Measurements from ENCODE around the gene CNP. TPM values are rescaled to one million over a fixed set of nuclear protein-coding genes. Genes with fewer than 3 reads are reported as not detected.
A peak's percentile ranks its signal among the peaks of the same experiment; 100 is the strongest.

Gene CNP
- total and polyA plus RNA-seq, 2 of the 8 experiments (the other 6 are each of a cell fraction or from before 2014, with no cell fraction given), result 21.9 to 60.6 TPM

DNA sequence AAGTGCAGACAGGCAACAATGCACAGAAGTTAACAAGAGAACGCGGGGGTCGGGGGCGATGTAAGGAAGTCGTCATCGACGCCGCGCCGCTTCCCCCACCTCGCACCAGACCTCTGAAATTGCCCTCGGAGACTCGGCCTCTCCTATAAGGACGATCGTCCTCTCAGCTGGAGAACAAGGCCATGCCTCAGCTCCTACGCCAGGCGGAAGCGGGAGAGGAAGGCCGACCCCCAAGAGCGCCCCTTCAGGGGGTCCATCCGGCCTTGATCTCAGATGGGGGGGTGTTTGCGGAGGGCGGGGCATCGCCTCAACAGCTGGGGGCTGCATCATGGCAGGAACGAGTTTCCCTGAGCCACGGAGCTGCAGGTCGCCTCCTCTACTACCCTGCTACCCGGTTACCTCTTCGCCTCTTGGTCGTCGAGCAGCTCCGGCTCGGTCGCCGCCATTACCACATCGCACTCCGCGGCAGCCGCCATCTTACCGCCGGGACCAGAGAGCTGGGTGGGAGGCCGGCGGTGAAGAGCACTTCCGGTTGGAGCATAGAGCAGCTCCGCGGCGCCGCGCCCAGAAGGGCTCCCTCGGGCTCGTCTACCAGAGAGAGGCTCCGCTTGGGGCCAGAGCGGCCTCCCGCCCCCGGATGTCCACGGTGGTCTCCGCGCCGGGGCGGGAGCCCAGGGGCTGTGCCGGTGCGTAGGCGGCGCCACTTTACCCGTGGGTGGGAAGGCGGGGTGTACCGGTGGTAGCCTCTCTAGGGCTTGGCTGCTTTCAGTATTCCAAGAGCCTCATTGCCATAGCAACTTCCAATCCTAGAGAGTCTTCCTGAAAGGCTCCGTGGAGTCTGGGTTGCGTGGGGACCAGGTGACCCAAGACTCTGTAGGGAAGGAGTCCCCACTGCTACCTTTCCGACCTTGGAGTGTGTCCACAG lies 50.6 kb downstream of the CNP start, which contains the start of gene DNAJC7:
TSS of gene DNAJC7 (minus strand) at position 499 of the 925 bp plus-strand sequence. CDS start at position 476, 23 bp downstream.
- DNase-seq (ENCODE audit: low read depth in 1 of 2, low spot score in 2 of 2) (peak; percentile 78 to 88), FAIRE-seq (no peak)
- peak within 1 kb of the TSS; percentile 99 for H3K18ac ChIP-seq (ENCODE audit: extremely low read depth, low read length)
- peak within 1 kb of the TSS; percentile 100 for H4K91ac ChIP-seq (replicated peaks; ENCODE audit: insufficient read length, low read length)
- peaks cover 19% of the 10 kb centered on the region for H3K23me2 ChIP-seq (ENCODE audit: low read depth, low read length)
- ChIA-PET CTCF (ENCODE audit: partially characterized antibody) (interaction anchor here (0.8 to 38.8 kb wide), 14 partner anchors 8 to 216 kb away, joined by 3 to 1084 read pairs (median 4); partner anchors contain the start of genes DHX58, HSPB9, KAT2A and KCNH4), POLR2A (ENCODE audit: partially characterized antibody) (interaction anchor here (0.7 to 6.2 kb wide), 39 partner anchors 9 to 661 kb away, joined by 3 to 67 read pairs (median 4); partner anchors contain the start of genes ACLY, C17orf113, CNP and EIF1)
- peak within 1 kb of the TSS; percentile 99 for H4K8ac ChIP-seq (ENCODE audit: extremely low read depth, insufficient read depth, low read length)
- H3K79me1 ChIP-seq (ENCODE audit: low read depth, low read length), result no peaks in the 10 kb centered on the region
- H3K4me2 ChIP-seq (ENCODE audit: insufficient read depth in 1 of 2, low read depth in 2 of 2, low read length in 2 of 2), result peak within 1 kb of the TSS; percentile 90
- peak within 1 kb of the TSS; percentile 29 for H2AK5ac ChIP-seq (ENCODE audit: low read depth, low read length)
- H3K9ac ChIP-seq (replicated peaks in 1 of 4; ENCODE audit: extremely low read depth in 1 of 4, low read depth in 3 of 4, low read length in 3 of 4), result peak within 1 kb of the TSS; percentile 95 to 99 (median 97)
- WGBS, 2 experiments (ENCODE audit: extremely low coverage in 1 of 2, insufficient coverage in 1 of 2, insufficient read length in 1 of 2, insufficient replicate concordance in 2 of 2, low coverage in 1 of 2, low lambda C conversion rate in 2 of 2, missing lambda C conversion rate in 1 of 2), result 2% methylated on average over 65 of the region's 70 CpGs; no CpG with 5 or more reads in 1 of the 2 experiments
- H3K23ac ChIP-seq (ENCODE audit: insufficient read length), result no peak within 1 kb of the TSS
- no peaks in the 10 kb centered on the region for H3K9me3 ChIP-seq (ENCODE audit: insufficient read depth in 2 of 2, low read depth in 1 of 2, low read length in 1 of 2)
- peak within 1 kb of the TSS; percentile 99 for H2BK12ac ChIP-seq (ENCODE audit: low read depth, low read length)
- peak within 1 kb of the TSS; percentile 98 for H3K27ac ChIP-seq (ENCODE audit: low read depth, low read length)
- H3K4ac ChIP-seq (replicated peaks; ENCODE audit: insufficient read length, low read depth, low read length), result peak within 1 kb of the TSS; percentile 87
- H3K79me2 ChIP-seq (ENCODE audit: control insufficient read depth in 1 of 2, insufficient read depth in 2 of 2, low read length in 2 of 2), result peaks cover 24 to 62% of the 10 kb centered on the region in 2 experiments
- no peaks in the 10 kb centered on the region for H4K20me1 ChIP-seq (replicated peaks in 1 of 2; ENCODE audit: control insufficient read depth in 1 of 2, insufficient read depth in 2 of 2, low read length in 2 of 2)
- H2BK120ac ChIP-seq (replicated peaks; ENCODE audit: low read depth, low read length), result peak within 1 kb of the TSS; percentile 65
- H3K4me3 ChIP-seq (ENCODE audit: extremely low read depth in 1 of 4, insufficient read depth in 2 of 4, low read depth in 3 of 4, low read length in 4 of 4), result peak within 1 kb of the TSS; percentile 85 to 99 (median 96)
- no peak within 1 kb of the TSS for H3K14ac ChIP-seq (ENCODE audit: insufficient read length)
- H2BK5ac ChIP-seq (ENCODE audit: low read depth, low read length), result peak within 1 kb of the TSS; percentile 100
- H3K4me1 ChIP-seq (replicated peaks in 1 of 4; ENCODE audit: control insufficient read depth in 3 of 4, insufficient read depth in 4 of 4, low read length in 3 of 4), result peaks cover 7 to 15% (median 10%) of the 10 kb centered on the region in 4 experiments
- peaks cover 0 to 9% (median 2%) of the 10 kb centered on the region in 4 experiments; a peak in 4 of 8 replicates for H3K36me3 ChIP-seq (ENCODE audit: control insufficient read depth in 2 of 4, insufficient read depth in 4 of 4, low read length in 3 of 4)
- H4K5ac ChIP-seq (ENCODE audit: insufficient read length, low read depth, low read length), result peak within 1 kb of the TSS; percentile 100
- H2BK20ac ChIP-seq (ENCODE audit: low read length), result no peak within 1 kb of the TSS
- H2BK15ac ChIP-seq (ENCODE audit: low read length), result peak within 1 kb of the TSS; percentile 100; the same call in 1 of the 2 replicates
- no peaks in the 10 kb centered on the region for H3K27me3 ChIP-seq (replicated peaks in 1 of 4; ENCODE audit: control insufficient read depth in 3 of 4, extremely low read depth in 1 of 4, insufficient read depth in 3 of 4, low read length in 3 of 4)
- peak within 1 kb of the TSS; percentile 18 for H2AFZ ChIP-seq (ENCODE audit: low read length)
- H3K56ac ChIP-seq (replicated peaks; ENCODE audit: insufficient read length, low read depth, low read length), result peak within 1 kb of the TSS; percentile 95
- TF ChIP-seq KDM1A (IDR thresholded peaks at IDR 0.05; ENCODE audit: borderline replicate concordance, low read length) (no peak), KDM4A (IDR thresholded peaks at IDR 0.05; ENCODE audit: low read depth, low read length, severe bottlenecking) (peak; percentile 55), SP1 (IDR thresholded peaks at IDR 0.05; ENCODE audit: low read depth, low read length) (0 out of 2 replicates have a peak, but pooled peaks have one; percentile 14), ASH2L (IDR thresholded peaks at IDR 0.05; ENCODE audit: low read length) (peak; percentile 92), TEAD4 (IDR thresholded peaks at IDR 0.05; ENCODE audit: low read depth, low read length) (no peak; the same call in 1 of the 2 replicates), PHF8 (conservative IDR thresholded peaks at IDR 0.05; ENCODE audit: low read depth, low read length) (peak; percentile 97), KDM5A (IDR thresholded peaks at IDR 0.05; ENCODE audit: low read length) (0 out of 2 replicates have a peak, but pooled peaks have one; percentile 28)

Measured in H1 (cell line).